ENCODE measurements around the gene SLC22A15.
A peak's percentile ranks its signal among the peaks of the same experiment; 100 is the strongest.
"Not testable (repeated sequence)": the region's sequence is repeated elsewhere in the genome, so short reads cannot be mapped to it uniquely, and the experiment has no call there.

SLC22A15 gene

DNA sequence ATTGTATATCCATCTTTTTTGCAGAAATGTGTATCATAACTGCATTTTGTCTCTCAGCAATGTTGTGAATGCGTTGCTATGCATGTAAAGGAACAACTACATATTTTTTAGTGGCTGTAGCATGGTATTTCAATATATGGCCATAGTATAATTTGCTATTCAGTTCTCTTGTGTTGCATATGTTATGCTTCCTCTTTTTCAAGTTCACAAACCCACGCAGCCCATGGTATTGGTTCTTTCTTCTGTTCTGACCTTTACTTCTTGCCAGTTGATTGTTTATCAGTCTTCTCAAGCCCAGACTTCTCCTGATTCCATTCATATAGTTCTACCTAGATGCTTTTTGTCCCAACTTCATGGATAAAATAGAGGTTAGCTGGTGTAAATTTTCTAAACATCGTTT is 6.1 kb downstream of the SLC22A15 start:
- DNase-seq: no peak

DNA sequence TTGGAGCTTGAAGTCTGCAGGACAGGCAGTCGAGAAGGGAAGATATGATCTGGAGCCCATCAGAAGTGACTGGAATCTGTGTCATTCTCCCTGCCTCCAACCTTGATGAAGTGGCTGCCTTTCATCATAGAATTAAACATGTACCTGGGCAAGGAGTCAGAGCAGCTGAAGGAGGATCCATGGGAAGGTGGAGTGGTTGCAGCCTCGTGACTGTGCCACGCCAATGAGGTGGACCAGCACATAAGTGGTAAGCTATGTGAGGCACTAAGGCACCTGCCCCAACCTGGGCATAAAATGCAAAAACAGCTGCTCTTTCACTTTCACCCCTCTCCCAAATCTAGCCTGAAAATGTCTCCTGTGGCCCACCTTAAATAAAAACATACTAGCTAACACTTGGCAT is 7.3 kb downstream of the SLC22A15 start:
- no peak for DNase-seq

DNA sequence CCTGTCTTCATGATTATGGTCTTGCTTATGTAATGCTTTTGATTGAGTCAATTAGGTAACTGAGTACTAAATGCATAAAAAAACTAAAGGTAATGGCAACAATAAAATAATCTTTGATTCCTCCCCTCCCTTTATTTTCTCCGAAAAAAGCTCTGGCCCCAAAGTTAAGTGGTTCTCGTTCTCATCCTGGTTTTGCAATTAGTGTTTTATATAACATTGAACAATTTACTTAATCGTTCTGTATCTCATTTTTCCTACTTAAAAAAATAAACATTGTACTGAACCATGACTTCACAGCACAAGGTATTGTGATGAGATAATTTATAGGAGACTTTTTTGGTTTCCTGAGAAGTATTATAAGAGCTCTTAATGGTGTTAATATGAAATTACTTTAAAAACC is 11.3 kb downstream of the SLC22A15 start:
- DNase-seq: no peak

DNA sequence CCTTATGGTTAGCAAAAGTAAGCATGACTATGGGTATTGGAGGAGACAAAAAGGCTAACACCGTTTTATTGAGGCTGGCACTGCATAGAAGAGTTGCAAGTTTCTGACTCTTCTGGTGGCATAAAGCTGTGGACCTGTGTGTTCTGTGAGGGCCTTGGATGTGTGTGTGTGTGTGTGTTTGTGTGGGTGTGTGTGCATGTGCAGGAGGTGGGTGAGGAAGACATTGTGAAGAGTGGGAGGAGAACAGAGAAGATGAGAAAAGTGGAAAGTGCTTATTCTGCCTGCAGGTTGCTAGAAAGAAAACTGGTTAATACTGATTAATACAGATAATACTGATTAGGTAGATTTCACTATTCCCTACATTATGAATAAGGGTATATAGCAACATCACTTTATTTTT is 12.6 kb downstream of the SLC22A15 start:
- DNase-seq: no peak

- no peak for DNase-seq
Observed at GRCh38 chr1:115989699-115990098, 13.4 kb downstream of the SLC22A15 start.

DNA sequence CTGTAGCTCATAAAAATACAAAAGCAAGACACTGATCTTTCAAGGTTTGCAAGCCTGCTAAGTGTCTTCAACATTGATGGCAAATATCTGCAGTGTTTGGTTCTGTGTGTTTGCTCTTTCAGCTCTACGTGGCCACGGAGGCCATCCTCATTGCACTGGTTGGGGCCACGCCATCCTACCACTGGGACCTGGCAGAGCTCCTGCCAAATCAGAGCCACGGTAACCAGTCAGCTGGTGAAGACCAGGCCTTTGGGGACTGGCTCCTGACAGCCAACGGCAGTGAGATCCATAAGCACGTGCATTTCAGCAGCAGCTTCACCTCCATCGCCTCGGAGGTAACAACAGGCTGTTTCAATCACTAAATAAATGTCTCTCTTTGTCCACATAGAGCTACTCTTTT is 15.6 kb downstream of the SLC22A15 start:
- DNase-seq: no peak

- not testable (repeated sequence) for DNase-seq
Observed at GRCh38 chr1:115997921-115998320, 21.6 kb downstream of the SLC22A15 start.

DNA sequence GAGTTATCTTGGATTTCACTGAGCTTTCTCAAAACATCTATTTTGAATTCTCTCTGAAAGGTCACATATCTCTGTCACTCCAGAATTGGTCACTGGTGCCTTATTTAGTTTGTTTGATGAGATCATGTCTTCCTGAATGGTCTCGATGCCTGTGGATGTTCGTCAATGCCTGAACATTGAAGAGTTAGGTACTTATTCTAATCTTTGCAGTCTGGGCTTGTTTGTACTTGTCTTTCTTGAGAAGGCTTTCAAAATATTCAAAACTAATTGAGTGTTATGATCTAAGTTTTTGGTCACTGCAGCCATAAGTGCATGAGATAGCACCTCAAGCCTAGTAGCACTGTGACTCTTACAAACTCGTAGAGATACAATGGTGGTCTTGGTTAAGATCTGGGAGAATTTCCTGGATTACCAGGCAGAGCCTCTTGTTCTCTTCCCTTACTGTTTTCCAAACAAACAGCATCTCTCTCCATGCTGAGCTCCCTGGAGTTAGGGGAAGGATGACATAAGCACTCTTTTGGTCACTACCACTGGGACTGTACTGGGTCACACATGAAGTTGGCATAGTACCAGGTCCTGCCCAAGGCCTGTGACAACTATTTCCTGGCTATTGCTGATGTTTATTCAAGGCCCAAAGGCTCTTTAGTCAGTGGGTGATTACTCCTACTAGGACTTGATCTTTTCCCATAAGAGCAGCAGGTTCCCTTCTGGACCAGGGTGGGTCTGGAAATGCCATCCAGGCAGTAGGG is 25.6 kb downstream of the SLC22A15 start:
- no peak for DNase-seq

DNA sequence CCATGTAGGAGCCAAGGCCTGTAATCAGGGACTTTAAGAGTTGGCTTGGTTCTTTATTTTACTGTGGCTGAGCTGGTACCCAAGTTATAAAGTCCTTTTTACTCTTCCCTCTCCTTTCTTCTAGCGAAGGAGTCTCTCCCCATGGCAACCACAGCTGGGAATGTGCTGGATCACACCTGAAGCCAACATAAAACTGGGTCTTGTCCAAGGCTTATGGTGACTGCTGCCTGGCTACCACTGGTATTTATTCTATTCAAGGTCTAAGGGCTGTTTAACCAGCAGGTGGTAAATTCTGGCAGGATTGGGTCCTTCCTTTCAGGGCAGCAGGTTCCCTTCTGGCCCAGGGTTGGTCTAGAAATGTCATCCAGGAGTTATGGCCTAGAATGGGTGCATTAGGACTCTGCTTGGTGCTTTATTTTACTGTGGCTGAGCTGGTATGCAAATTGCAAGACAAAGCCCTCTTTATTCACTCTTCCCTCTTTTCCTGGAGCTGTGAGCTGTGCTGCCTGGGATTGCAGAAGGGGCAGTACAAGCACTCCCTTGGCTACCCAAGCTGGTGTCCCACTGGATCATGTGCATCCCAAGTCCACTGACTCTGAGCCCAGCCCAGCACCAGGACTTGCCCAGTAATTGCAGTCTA is 26.6 kb downstream of the SLC22A15 start:
- DNase-seq: no peak

- no peak for DNase-seq
Observed at GRCh38 chr1:116003823-116004222, 27.5 kb downstream of the SLC22A15 start.

DNA sequence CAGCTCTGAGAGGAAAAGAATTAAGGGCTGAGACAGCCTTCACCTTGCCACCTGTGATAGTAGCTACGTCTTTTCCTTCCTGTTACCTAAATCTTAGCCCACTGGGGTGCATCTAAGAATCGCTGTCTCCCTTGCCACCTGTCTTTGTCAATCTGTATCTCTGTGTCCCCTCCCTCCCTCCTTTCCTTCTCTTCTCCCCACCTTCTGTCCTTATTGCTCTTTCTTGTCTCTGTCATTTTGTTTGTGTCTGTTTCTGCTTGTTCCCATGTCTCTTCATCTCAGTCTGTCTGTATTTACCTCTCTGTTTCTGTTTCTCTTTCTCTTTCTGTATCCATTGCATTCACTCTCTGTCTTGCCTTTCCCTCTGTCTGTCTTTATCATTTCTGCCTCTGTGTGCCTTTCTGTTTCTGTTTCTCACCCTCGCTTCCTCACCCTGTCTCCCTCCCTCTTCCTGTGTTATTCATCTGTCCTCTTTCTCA is 30.2 kb downstream of the SLC22A15 start:
- no peak for DNase-seq

- no peak for DNase-seq
Observed at GRCh38 chr1:116008656-116009390, 32.5 kb downstream of the SLC22A15 start.

DNA sequence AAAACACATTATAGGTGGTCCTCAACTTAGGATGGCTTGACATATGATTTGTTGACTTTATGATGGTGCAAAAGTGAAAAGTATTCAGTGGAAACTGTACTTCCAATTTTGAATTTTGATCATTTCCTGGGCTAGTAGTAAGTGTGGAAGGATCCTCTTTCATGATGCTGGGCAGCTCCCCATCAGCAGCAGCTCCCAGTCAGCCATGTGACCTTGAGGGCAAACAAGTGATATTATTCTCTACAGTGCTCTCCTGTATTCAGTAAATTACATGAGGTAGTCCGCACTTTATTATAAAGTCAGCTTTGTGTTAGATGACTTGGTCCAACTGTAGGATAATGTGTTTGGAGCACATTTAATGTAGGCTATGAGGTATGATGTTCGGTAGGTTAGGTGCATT is 36.4 kb downstream of the SLC22A15 start:
- DNase-seq: no peak

DNA sequence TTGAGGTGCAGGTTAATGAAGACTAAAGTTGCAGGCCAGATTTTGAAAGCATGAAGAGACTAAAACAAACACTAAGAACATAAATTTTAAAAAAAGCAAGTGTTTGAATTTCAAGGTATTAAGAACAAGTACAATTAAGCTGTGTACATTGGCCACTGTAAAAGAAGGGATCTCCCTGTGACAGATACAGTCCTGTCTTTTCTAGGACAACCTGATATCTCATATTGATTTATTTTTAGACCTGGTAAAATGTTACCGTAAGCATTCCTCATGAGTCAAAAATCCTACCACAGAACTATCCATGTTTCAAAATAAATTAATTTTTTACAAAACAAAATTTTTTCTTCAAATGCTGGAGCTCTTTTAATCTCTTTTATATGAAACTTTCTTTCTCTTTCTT is 39.4 kb downstream of the SLC22A15 start:
- no peak for DNase-seq

DNA sequence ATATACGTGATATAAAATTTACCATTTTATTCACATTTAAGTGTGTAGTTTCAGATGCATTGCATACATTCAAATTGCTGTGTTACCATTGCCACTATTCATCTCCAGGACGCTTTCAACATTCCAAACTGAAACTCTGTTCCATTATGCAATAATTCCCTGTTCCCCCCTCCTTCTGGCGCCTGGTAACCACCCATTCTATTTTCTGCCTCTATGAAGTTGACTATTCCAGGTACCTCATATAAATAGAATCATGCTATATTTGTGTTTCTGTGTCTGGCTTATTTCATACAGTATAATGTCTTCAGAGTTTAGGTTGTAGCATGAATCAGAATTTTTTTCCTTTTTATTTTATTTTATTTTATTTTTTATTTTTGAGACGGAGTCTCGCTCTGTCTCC is 41.7 kb downstream of the SLC22A15 start:
- no peak for DNase-seq

- no peak for DNase-seq
Observed at GRCh38 chr1:116019653-116020253, 43.4 kb downstream of the SLC22A15 start.

DNA sequence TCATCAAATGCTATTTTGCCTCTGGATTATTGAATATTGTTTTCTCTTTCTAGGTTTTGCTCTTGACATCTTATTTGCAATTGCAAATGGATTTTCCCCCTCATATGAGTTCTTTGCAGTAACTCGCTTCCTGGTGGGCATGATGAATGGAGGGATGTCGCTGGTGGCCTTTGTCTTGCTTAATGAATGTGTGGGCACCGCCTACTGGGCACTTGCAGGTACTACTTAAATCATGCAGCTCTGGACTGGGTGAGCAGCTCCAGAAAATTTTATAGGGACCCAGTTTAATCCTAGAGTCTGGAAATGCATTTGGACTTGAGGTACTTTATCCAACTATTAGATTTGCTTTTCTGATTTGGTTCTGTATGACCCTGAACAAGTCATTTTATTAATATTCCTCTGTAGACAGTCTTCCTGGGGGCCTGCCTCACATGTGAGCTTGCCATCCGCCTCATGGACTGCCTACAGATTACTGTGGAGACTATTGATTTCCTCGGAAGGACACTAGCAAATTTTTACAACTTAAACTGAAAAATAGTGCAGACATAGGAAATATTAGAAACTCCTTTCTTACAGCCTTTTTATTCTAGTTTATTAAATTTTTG is 44.5 kb downstream of the SLC22A15 start:
- peak; percentile 28 to 29 for DNase-seq

- no peak for DNase-seq
Observed at GRCh38 chr1:116024626-116025025, 48.3 kb downstream of the SLC22A15 start.

DNA sequence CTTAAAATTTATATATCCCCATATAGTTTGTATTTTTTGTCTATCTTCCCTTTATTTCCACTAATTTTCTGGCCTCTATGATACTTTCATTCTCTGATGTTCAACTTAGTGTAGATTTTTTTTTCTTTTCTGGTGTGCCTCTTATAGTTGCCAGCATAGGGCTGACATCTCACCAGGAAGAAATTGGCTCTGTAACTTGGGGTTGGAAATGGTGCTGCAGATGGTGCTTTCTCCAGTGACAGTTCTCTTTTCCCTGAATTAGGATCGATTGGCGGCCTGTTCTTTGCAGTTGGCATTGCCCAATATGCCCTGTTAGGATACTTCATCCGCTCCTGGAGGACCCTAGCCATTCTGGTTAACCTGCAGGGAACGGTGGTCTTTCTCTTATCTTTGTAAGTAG is 50.3 kb downstream of the SLC22A15 start:
- DNase-seq: no peak

DNA sequence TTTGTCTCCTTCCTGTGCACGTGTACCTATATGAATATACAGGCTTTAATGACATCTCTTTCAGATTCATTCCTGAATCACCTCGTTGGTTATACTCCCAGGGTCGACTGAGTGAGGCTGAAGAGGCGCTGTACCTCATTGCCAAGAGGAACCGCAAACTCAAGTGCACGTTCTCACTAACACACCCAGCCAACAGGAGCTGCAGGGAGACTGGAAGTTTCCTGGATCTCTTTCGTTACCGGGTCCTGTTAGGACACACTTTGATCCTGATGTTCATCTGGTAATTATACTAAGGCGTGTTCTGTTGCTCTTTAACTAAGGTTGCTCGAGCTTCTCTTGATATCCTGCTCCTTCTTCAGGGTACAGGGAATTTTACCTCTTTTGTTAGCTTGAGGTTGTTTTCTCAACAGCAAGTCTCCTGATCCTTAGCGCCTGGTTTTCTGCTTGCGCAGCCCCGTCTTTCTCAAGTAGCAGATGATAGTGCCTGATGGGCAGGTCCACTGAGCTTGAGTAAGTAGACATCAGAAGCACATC is 55.1 kb downstream of the SLC22A15 start:
- DNase-seq: no peak

DNA sequence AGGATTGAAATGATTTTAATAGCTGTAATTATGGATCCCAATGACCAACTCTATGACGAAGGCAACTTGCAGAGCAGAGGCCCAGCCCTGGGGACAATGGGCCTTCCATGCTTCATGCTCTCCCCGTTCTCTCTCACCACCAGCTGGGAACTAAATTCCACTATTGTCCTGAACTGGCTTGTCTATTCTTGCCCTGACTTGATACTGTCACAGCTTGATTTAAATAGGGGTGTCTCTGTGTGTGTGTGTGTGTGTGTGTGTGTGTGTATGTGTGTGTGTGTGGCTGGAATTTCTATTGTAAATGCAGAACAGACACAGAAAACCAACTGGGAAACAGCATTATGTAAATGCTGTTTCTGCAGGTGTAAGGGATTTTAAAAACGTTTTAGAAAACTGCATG is 57.0 kb downstream of the SLC22A15 start:
- no peak for DNase-seq

- no peak for DNase-seq
Observed at GRCh38 chr1:116036255-116036654, 59.9 kb downstream of the SLC22A15 start.

DNA sequence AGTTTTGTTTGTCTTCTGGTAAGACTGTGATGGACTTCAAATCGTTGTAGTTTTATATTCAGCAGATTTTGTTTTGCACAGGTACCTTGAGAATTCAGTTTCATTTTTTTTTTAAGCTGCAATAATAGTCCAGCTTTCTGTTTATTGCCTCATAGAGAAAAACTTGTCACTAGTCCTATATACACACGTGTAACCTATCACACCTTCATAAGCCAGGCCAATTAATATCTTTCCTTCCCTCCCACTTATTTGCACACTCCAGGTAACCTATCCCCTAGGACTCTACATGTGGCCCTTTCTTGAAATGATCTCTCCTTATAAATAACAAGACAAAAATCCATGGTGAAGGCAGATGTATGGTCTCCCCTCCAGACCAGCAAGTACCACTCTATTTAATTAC is 62.4 kb downstream of the SLC22A15 start:
- no peak for DNase-seq

Data from stimulated activated CD4-positive, alpha-beta T cell treated with anti-CD3 and anti-CD28 coated beads, Interleukin-2, amount 100 ng/mL, for 48 hours (primary cell).